Measurements from ENCODE around the gene SSBP3. TPM values are rescaled to one million over a fixed set of nuclear protein-coding genes. Genes with fewer than 3 reads are reported as not detected.

Gene SSBP3
- total RNA-seq, 1 experiment from 2014 or later = 15.0 TPM

DNA sequence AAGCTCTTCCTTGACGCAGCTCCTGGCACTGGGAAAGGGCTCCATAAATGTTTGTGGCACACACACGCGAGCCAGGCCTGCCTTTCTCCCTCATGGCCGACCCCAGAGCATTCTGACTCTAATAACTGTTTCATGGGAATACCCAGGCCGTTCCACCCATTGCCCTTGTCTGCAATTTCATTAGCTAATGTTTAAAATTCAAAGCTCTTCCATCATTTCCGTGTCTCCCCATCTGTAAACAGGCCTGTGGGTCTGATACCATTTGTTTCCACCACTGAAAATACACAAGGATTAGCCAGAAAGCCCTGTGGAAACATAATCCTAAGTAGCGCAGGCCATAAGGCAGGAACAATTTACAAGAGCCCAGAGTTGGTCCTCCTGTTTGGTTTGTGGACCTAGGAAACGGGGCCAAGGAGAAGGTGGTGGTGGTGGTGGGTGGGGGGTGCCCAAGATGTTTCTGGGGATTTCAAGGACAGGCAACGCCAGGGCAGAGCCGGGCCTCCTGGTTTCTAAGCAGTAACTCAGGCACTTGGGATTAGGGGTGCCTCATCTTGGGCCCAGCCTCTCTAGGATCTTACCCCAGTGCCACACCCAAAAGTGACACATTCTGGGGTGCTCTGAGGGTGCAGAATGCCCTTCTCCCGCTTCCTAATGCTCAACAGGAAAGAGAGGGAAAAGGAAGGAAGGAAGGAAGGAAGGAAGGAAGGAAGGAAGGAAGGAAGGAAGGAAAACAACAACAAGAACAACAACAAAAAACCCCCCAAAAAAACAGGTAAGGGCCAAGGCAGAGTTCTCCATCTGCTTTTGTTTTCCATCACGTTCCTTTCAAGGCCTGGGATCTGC is 79.4 kb downstream of the SSBP3 start:
- intact Hi-C loops (cut with micrococcal nuclease) = no loop called here
- BruUV-seq (replicated peaks) = no TSS peak
- POLR2A ChIA-PET (ENCODE audit: unreplicated experiment) = no interaction called here

GRCh38 chr1:54325703-54326461 is 80.3 kb downstream of the SSBP3 start:
- ChIA-PET POLR2A (ENCODE audit: unreplicated experiment) (no interaction called here), CTCF (no interaction called here)
- no peak for DNase-seq
- H3K27me3 ChIP-seq (ENCODE audit: low read length) = no peaks in the 10 kb centered on the region
- H3K4me3 ChIP-seq (ENCODE audit: low read length) = no peak overlapping the region
- intact Hi-C loops (cut with micrococcal nuclease) = no loop called here
- H3K4me2 ChIP-seq (ENCODE audit: low read length) = no peak overlapping the region
- H3K79me2 ChIP-seq (ENCODE audit: low read length) = no peaks in the 10 kb centered on the region
- H4K20me1 ChIP-seq (ENCODE audit: low read length) = no peaks in the 10 kb centered on the region
- H3K27ac ChIP-seq (ENCODE audit: low read length) = no peak overlapping the region
- H3K36me3 ChIP-seq (ENCODE audit: low read depth, low read length) = no peaks in the 10 kb centered on the region
- no peaks in the 10 kb centered on the region for H3K9me2 ChIP-seq (replicated peaks; ENCODE audit: low read length)
- H3F3A ChIP-seq (ENCODE audit: low read length, unreplicated experiment) = no peaks in the 10 kb centered on the region
- no TSS peak for BruUV-seq (replicated peaks)
- no peak overlapping the region for H3K9ac ChIP-seq (ENCODE audit: low read length)
- no peak for TF ChIP-seq EZH2phosphoT487 (IDR thresholded peaks at IDR 0.05; ENCODE audit: borderline replicate concordance, low read length)
- TF ChIP-seq EZH2 (IDR thresholded peaks at IDR 0.05; ENCODE audit: low read length, unreplicated experiment) = no peak
- TF ChIP-seq, protein P1, sequence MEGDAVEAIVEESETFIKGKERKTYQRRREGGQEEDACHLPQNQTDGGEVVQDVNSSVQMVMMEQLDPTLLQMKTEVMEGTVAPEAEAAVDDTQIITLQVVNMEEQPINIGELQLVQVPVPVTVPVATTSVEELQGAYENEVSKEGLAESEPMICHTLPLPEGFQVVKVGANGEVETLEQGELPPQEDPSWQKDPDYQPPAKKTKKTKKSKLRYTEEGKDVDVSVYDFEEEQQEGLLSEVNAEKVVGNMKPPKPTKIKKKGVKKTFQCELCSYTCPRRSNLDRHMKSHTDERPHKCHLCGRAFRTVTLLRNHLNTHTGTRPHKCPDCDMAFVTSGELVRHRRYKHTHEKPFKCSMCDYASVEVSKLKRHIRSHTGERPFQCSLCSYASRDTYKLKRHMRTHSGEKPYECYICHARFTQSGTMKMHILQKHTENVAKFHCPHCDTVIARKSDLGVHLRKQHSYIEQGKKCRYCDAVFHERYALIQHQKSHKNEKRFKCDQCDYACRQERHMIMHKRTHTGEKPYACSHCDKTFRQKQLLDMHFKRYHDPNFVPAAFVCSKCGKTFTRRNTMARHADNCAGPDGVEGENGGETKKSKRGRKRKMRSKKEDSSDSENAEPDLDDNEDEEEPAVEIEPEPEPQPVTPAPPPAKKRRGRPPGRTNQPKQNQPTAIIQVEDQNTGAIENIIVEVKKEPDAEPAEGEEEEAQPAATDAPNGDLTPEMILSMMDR (conservative IDR thresholded peaks at IDR 0.05; ENCODE audit: low read depth, low read length) = no peak
- no peak overlapping the region for H2AFZ ChIP-seq (ENCODE audit: low read length)
- no peaks in the 10 kb centered on the region for H3K4me1 ChIP-seq (ENCODE audit: insufficient read depth, low read length)
- no peaks in the 10 kb centered on the region for H3K9me3 ChIP-seq (ENCODE audit: low read length)
- ATAC-seq = no peak

More for the DNA sequence above, 79.4 kb downstream of the SSBP3 start:
- no peaks in the 10 kb centered on the region for H3F3A ChIP-seq (ENCODE audit: low read length, unreplicated experiment)
- H3K9ac ChIP-seq (ENCODE audit: low read length) = no peak overlapping the region
- no peaks in the 10 kb centered on the region for H4K20me1 ChIP-seq (ENCODE audit: low read length)
- no peak overlapping the region for H3K27ac ChIP-seq (ENCODE audit: low read length)
- no peaks in the 10 kb centered on the region for H3K79me2 ChIP-seq (ENCODE audit: low read length)
- no peak for TF ChIP-seq EZH2 (IDR thresholded peaks at IDR 0.05; ENCODE audit: low read length, unreplicated experiment)
- no peak for TF ChIP-seq EZH2phosphoT487 (IDR thresholded peaks at IDR 0.05; ENCODE audit: borderline replicate concordance, low read length)
- TF ChIP-seq, protein P1 (conservative IDR thresholded peaks at IDR 0.05; ENCODE audit: low read depth, low read length) = no peak
- no peaks in the 10 kb centered on the region for H3K4me1 ChIP-seq (ENCODE audit: insufficient read depth, low read length)
- H3K4me2 ChIP-seq (ENCODE audit: low read length) = no peak overlapping the region
- no peak overlapping the region for H2AFZ ChIP-seq (ENCODE audit: low read length)
- DNase-seq (no peak), ATAC-seq (no peak)
- H3K36me3 ChIP-seq (ENCODE audit: low read depth, low read length) = no peaks in the 10 kb centered on the region
- CTCF ChIA-PET = no interaction called here
- H3K9me2 ChIP-seq (replicated peaks; ENCODE audit: low read length) = no peaks in the 10 kb centered on the region
- no peaks in the 10 kb centered on the region for H3K9me3 ChIP-seq (ENCODE audit: low read length)
- H3K27me3 ChIP-seq (ENCODE audit: low read length) = no peaks in the 10 kb centered on the region
- no peak overlapping the region for H3K4me3 ChIP-seq (ENCODE audit: low read length)

GRCh38 chr1:54325284-54325683 is 80.9 kb downstream of the SSBP3 start:
- Histone ChIP-seq H2AFZ (ENCODE audit: low read length) (no peak overlapping the region), H4K20me1 (ENCODE audit: low read length) (no peaks in the 10 kb centered on the region), H3K27ac (ENCODE audit: low read length) (no peak overlapping the region), H3K4me2 (ENCODE audit: low read length) (no peak overlapping the region), H3K4me3 (ENCODE audit: low read length) (no peak overlapping the region), H3F3A (ENCODE audit: low read length, unreplicated experiment) (no peaks in the 10 kb centered on the region), H3K79me2 (ENCODE audit: low read length) (no peaks in the 10 kb centered on the region), H3K36me3 (ENCODE audit: low read depth, low read length) (no peaks in the 10 kb centered on the region), H3K4me1 (ENCODE audit: insufficient read depth, low read length) (no peaks in the 10 kb centered on the region), H3K27me3 (ENCODE audit: low read length) (no peaks in the 10 kb centered on the region), H3K9ac (ENCODE audit: low read length) (no peak overlapping the region), H3K9me3 (ENCODE audit: low read length) (no peaks in the 10 kb centered on the region), H3K9me2 (replicated peaks; ENCODE audit: low read length) (no peaks in the 10 kb centered on the region)
- DNase-seq = no peak
- TF ChIP-seq EZH2phosphoT487 (IDR thresholded peaks at IDR 0.05; ENCODE audit: borderline replicate concordance, low read length) = no peak
- TF ChIP-seq, protein P1 (conservative IDR thresholded peaks at IDR 0.05; ENCODE audit: low read depth, low read length) = no peak
- no peak for TF ChIP-seq EZH2 (IDR thresholded peaks at IDR 0.05; ENCODE audit: low read length, unreplicated experiment)
- ChIA-PET CTCF (no interaction called here), POLR2A (ENCODE audit: unreplicated experiment) (no interaction called here)
- no TSS peak for BruUV-seq (replicated peaks)
- no peak for ATAC-seq
- intact Hi-C loops (cut with micrococcal nuclease) = no loop called here
